ENCODE measurements around the gene A2ML1. TPM values are rescaled to one million over a fixed set of nuclear protein-coding genes. Genes with fewer than 3 reads are reported as not detected.
"Not testable (repeated sequence)": the region's sequence is repeated elsewhere in the genome, so short reads cannot be mapped to it uniquely, and the experiment has no call there.

The A2ML1 gene
- total RNA-seq, 1 donor from 2014 or later, result 3.8 TPM

DNA sequence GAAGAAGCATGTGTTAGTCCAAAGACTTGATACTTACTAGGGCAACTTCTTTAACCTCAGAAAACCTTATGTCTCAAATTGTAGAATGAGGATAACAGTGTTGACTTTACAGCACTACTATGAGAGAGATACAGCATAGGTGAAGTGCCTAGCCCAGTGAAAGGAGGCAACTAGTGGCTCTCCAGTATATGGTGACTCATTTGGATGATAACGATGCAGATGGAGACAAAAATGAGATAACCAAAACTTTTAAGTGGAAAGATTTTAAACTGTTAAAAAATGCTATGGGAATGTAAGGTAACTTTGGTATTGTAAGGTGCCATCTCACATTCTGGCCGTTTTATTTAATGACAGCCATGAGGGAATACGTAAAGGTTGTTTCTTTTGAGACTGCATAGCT lies 94.6 kb downstream of the A2ML1 start:
- no peak for DNase-seq (ENCODE audit: extremely low spot score, unreplicated experiment)
- H3K36me3 Mint-ChIP-seq, result peaks cover 18% of the 10 kb centered on the region
- H3K9me3 Mint-ChIP-seq, result no peaks in the 10 kb centered on the region
- no peaks in the 10 kb centered on the region for H3K27me3 Mint-ChIP-seq
- TF ChIP-seq, protein P1, sequence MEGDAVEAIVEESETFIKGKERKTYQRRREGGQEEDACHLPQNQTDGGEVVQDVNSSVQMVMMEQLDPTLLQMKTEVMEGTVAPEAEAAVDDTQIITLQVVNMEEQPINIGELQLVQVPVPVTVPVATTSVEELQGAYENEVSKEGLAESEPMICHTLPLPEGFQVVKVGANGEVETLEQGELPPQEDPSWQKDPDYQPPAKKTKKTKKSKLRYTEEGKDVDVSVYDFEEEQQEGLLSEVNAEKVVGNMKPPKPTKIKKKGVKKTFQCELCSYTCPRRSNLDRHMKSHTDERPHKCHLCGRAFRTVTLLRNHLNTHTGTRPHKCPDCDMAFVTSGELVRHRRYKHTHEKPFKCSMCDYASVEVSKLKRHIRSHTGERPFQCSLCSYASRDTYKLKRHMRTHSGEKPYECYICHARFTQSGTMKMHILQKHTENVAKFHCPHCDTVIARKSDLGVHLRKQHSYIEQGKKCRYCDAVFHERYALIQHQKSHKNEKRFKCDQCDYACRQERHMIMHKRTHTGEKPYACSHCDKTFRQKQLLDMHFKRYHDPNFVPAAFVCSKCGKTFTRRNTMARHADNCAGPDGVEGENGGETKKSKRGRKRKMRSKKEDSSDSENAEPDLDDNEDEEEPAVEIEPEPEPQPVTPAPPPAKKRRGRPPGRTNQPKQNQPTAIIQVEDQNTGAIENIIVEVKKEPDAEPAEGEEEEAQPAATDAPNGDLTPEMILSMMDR (conservative IDR thresholded peaks at IDR 0.05), result no peak
- H3K27ac Mint-ChIP-seq, result no peak overlapping the region
- H3K4me1 Mint-ChIP-seq (ENCODE audit: unreplicated experiment), result peaks cover 6% of the 10 kb centered on the region
- H3K4me3 Mint-ChIP-seq, result no peak overlapping the region

- Mint-ChIP-seq H3K4me1 (ENCODE audit: unreplicated experiment) (peaks cover 5% of the 10 kb centered on the region), H3K27me3 (no peaks in the 10 kb centered on the region), H3K36me3 (peaks cover 25% of the 10 kb centered on the region), H3K4me3 (no peak overlapping the region), H3K9me3 (no peaks in the 10 kb centered on the region), H3K27ac (no peak overlapping the region)
- TF ChIP-seq, protein P1 (conservative IDR thresholded peaks at IDR 0.05), result no peak
- no peak for DNase-seq (ENCODE audit: extremely low spot score, unreplicated experiment)
These were observed 95.3 kb downstream of the A2ML1 start for GRCh38 chr12:8917751-8918150.

DNA sequence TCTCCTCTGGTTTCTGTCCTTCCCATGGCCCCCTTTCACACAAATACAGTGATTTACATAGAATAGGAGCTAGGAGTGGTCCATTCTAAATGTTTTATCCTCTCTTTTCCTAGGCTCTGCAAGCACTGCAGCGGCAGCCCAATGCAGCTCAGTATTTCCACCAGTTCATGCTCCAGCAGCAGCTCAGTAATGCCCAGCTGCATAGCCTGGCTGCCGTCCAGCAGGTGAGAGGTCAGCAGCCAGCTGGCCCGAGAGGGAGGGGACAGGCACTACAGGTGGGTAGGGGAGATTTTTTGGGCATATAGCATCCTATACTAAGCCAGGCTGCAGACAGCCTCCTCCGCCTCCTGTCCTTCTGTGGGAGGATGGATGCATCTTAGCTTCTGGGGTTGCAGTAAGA lies 97.2 kb downstream of the A2ML1 start:
- not testable (repeated sequence) for H3K4me1 Mint-ChIP-seq (ENCODE audit: unreplicated experiment); H3K27ac Mint-ChIP-seq; H3K27me3 Mint-ChIP-seq; DNase-seq (ENCODE audit: extremely low spot score, unreplicated experiment); H3K9me3 Mint-ChIP-seq; H3K4me3 Mint-ChIP-seq
- H3K36me3 Mint-ChIP-seq, result peaks cover 38% of the 10 kb centered on the region

- Mint-ChIP-seq H3K27ac (no peak overlapping the region), H3K4me3 (no peak overlapping the region), H3K36me3 (peaks cover 39% of the 10 kb centered on the region), H3K27me3 (no peaks in the 10 kb centered on the region), H3K9me3 (no peaks in the 10 kb centered on the region), H3K4me1 (ENCODE audit: unreplicated experiment) (no peaks in the 10 kb centered on the region)
- no peak for DNase-seq (ENCODE audit: extremely low spot score, unreplicated experiment)
- TF ChIP-seq, protein P1 (conservative IDR thresholded peaks at IDR 0.05), result no peak
These were observed 100.1 kb downstream of the A2ML1 start for GRCh38 chr12:8922544-8922943.

Other genes with a start within 250 kb of the A2ML1 start
- gene AICDA, start 209.8 kb upstream of the A2ML1 start, total RNA-seq (ENCODE audit: low replicate concordance), result 0.21 TPM in 1 of 2 replicates, not detected in the other
- 1.4 and 11.5 TPM in 2 replicates for gene MFAP5, start 159.8 kb upstream of the A2ML1 start, total RNA-seq (ENCODE audit: low replicate concordance)
- gene RIMKLB, start 124.6 kb upstream of the A2ML1 start, total RNA-seq (ENCODE audit: low replicate concordance), result 59.8 and 65.2 TPM in 2 replicates
- gene PHC1, start 91.9 kb downstream of the A2ML1 start, total RNA-seq (ENCODE audit: low replicate concordance), result 80.8 and 107 TPM in 2 replicates
- gene M6PR, start 127.0 kb downstream of the A2ML1 start, total RNA-seq (ENCODE audit: low replicate concordance), result 129 and 264 TPM in 2 replicates
- 1.6 and 4.4 TPM in 2 replicates for gene KLRG1, start 166.9 kb downstream of the A2ML1 start, total RNA-seq (ENCODE audit: low replicate concordance)

Data from type B pancreatic cell (in vitro differentiated cells).